ENCODE data around the gene GFOD2.

The GFOD2 gene

GRCh38 chr16:67668495-67669157 is 50.5 kb downstream of the GFOD2 start:
- no peak for DNase-seq

- DNase-seq: peak; percentile 95
Observed at GRCh38 chr16:67667817-67668494, 51.2 kb downstream of the GFOD2 start.

- no peak for DNase-seq
Observed at GRCh38 chr16:67667453-67667816, 51.7 kb downstream of the GFOD2 start.

- peak; percentile 80 for DNase-seq
Observed at GRCh38 chr16:67666559-67667452, 52.3 kb downstream of the GFOD2 start, which contains the start of the genes C16orf86 and ENKD1. C16orf86 (plus strand) TSS chr16:67666814; CDS start chr16:67666971, 157 bp downstream. ENKD1 (minus strand) TSS chr16:67666750; CDS start chr16:67666442, 308 bp downstream.

GRCh38 chr16:67666032-67666551 is 53.0 kb downstream of the GFOD2 start:
- DNase-seq: peak; percentile 52

GRCh38 chr16:67665598-67665997 is 53.5 kb downstream of the GFOD2 start:
- DNase-seq: no peak

- no peak for DNase-seq
Observed at GRCh38 chr16:67664871-67665270, 54.2 kb downstream of the GFOD2 start.

GRCh38 chr16:67664258-67664657 is 54.9 kb downstream of the GFOD2 start:
- DNase-seq: no peak

GRCh38 chr16:67663877-67664222 is 55.3 kb downstream of the GFOD2 start:
- no peak for DNase-seq

GRCh38 chr16:67663151-67663876 is 55.8 kb downstream of the GFOD2 start:
- DNase-seq: peak; percentile 31

- no peak for DNase-seq
Observed at GRCh38 chr16:67662653-67663010, 56.5 kb downstream of the GFOD2 start.

- DNase-seq: no peak
Observed at GRCh38 chr16:67661886-67662652, 57.0 kb downstream of the GFOD2 start.

GRCh38 chr16:67661101-67661761 is 57.9 kb downstream of the GFOD2 start:
- DNase-seq: peak; percentile 41

- DNase-seq: peak; percentile 96
Observed at GRCh38 chr16:67660564-67661028, 58.5 kb downstream of the GFOD2 start, which contains the start of gene PARD6A. PARD6A (plus strand) TSS chr16:67660960; CDS start chr16:67661039, 79 bp downstream.

GRCh38 chr16:67659675-67660563 is 59.2 kb downstream of the GFOD2 start, which contains the start of gene ACD:
ACD (minus strand) TSS chr16:67660260; CDS start chr16:67660220, 40 bp downstream.
- peak; percentile 91 for DNase-seq

- DNase-seq: no peak
Observed at GRCh38 chr16:67658849-67659674, 60.1 kb downstream of the GFOD2 start.

GRCh38 chr16:67657751-67658518 is 61.2 kb downstream of the GFOD2 start:
- DNase-seq: no peak

GRCh38 chr16:67657017-67657608 is 62.0 kb downstream of the GFOD2 start:
- DNase-seq: no peak

Measured in EL (cell line).